ENCODE results near the gene RMND5A.

Gene RMND5A

DNA sequence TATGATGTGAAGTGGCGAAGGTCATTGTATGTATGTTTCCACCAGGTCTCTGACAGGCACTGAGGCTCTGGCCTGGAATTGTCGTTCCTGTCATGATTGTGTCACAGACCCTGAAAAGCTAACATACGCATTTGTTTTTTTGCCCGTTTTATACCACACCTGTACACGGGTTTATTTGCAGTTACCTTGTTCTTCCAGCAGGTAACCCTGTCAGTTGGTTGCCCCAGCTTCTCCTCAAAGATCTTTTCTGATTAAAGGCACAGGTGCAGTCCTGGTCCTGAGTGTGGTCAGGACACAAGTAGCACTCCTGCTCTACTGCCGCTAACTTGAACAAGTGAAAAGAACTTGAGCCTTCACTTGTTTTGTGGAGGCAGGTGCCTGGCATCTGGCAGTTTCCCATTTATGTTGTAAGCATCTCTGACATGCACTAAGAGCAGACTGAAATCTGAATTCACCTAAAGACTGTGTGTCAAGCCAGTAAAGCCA lies 50.8 kb downstream of the RMND5A start:
- Histone ChIP-seq H3K4me3 (ENCODE audit: low read depth, low read length) (no peak overlapping the region), H3K4me1 (ENCODE audit: control insufficient read depth, insufficient read depth, low read length) (no peaks in the 10 kb centered on the region), H3K36me3 (ENCODE audit: control insufficient read depth in 2 of 2, insufficient read depth in 1 of 2, low read length in 2 of 2) (peaks cover 46 to 72% of the 10 kb centered on the region in 2 experiments), H3K27ac (ENCODE audit: extremely low read depth, low read depth, low read length) (no peak overlapping the region), H3K9me3 (ENCODE audit: control insufficient read depth, insufficient read depth, low read depth, low read length) (no peaks in the 10 kb centered on the region)
- TF ChIP-seq ZNF394 (tag by site-specific recombination; IDR thresholded peaks at IDR 0.05; ENCODE audit: borderline replicate concordance) (no peak), MZF1 (tag by site-specific recombination; IDR thresholded peaks at IDR 0.05; ENCODE audit: borderline replicate concordance) (no peak), SETDB1 (IDR thresholded peaks at IDR 0.05; ENCODE audit: insufficient read length, low read length) (no peak), ZNF404 (tag by site-specific recombination; IDR thresholded peaks at IDR 0.05) (no peak), ZNF791 (tag by site-specific recombination; IDR thresholded peaks at IDR 0.05) (no peak), ZNF660 (tag by site-specific recombination; IDR thresholded peaks at IDR 0.05) (no peak), ZNF658 (tag by site-specific recombination; IDR thresholded peaks at IDR 0.05) (no peak), ZNF510 (tag by site-specific recombination; IDR thresholded peaks at IDR 0.05; ENCODE audit: insufficient replicate concordance) (no peak), ZNF561 (tag by site-specific recombination; IDR thresholded peaks at IDR 0.05; ENCODE audit: borderline replicate concordance) (no peak), ZNF521 (tag by site-specific recombination; IDR thresholded peaks at IDR 0.05) (no peak), OVOL3 (tag by site-specific recombination; IDR thresholded peaks at IDR 0.05) (no peak), YY2 (tag by site-specific recombination; IDR thresholded peaks at IDR 0.05) (no peak), ZBTB7A (tag by site-specific recombination; IDR thresholded peaks at IDR 0.05; ENCODE audit: low read depth) (no peak), OSR2 (tag by site-specific recombination; IDR thresholded peaks at IDR 0.05) (no peak), FEZF1 (tag by site-specific recombination; IDR thresholded peaks at IDR 0.05) (no peak)
- TF ChIP-seq, protein P1, sequence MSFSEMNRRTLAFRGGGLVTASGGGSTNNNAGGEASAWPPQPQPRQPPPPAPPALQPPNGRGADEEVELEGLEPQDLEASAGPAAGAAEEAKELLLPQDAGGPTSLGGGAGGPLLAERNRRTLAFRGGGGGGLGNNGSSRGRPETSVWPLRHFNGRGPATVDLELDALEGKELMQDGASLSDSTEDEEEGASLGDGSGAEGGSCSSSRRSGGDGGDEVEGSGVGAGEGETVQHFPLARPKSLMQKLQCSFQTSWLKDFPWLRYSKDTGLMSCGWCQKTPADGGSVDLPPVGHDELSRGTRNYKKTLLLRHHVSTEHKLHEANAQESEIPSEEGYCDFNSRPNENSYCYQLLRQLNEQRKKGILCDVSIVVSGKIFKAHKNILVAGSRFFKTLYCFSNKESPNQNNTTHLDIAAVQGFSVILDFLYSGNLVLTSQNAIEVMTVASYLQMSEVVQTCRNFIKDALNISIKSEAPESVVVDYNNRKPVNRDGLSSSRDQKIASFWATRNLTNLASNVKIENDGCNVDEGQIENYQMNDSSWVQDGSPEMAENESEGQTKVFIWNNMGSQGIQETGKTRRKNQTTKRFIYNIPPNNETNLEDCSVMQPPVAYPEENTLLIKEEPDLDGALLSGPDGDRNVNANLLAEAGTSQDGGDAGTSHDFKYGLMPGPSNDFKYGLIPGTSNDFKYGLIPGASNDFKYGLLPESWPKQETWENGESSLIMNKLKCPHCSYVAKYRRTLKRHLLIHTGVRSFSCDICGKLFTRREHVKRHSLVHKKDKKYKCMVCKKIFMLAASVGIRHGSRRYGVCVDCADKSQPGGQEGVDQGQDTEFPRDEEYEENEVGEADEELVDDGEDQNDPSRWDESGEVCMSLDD (tag by site-specific recombination; IDR thresholded peaks at IDR 0.05): no peak
- ChIA-PET CTCF (interaction anchor here (0.7 to 2.0 kb wide), 3 partner anchors 8 to 38 kb away, joined by 4 to 5 read pairs (median 4); no protein-coding TSS in a partner anchor), POLR2A (no interaction called here)

DNA sequence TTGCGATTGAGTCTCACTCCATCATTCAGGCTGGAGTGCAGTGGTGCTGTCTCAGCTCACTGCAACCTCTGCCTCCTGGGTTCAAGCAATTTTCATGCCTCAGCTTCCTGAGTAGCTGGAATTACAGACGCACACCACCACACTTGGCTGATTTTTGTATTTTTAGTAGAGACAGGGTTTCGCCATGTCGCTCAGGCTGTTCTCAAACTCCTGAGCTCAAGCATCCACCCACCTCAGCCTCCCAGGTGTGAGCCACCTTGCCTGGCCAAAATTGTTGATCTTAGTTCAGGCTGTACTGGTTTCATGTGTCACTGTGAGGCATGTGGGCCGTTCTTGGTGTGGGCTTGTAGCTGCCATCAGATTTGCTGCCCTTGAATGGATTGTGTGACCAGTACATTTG lies 52.5 kb downstream of the RMND5A start:
- Histone ChIP-seq H3K36me3 (ENCODE audit: control insufficient read depth in 2 of 2, insufficient read depth in 1 of 2, low read length in 2 of 2) (peaks cover 35 to 75% of the 10 kb centered on the region in 2 experiments), H3K27ac (ENCODE audit: extremely low read depth, low read depth, low read length) (no peak overlapping the region), H3K9me3 (ENCODE audit: control insufficient read depth, insufficient read depth, low read depth, low read length) (no peaks in the 10 kb centered on the region), H3K4me1 (ENCODE audit: control insufficient read depth, insufficient read depth, low read length) (no peaks in the 10 kb centered on the region), H3K4me3 (ENCODE audit: low read depth, low read length) (no peak overlapping the region)
- TF ChIP-seq, protein P1 (tag by site-specific recombination; IDR thresholded peaks at IDR 0.05): no peak
- no peak for TF ChIP-seq ZBTB6 (tag by site-specific recombination; IDR thresholded peaks at IDR 0.05)
- no peak for TF ChIP-seq YY1 (tag by site-specific recombination; IDR thresholded peaks at IDR 0.05)
- no peak for TF ChIP-seq GLIS2 (tag by site-specific recombination; IDR thresholded peaks at IDR 0.05)
- ChIA-PET POLR2A (no interaction called here), CTCF (no interaction called here)
